Endothelial cell of umbilical vein (primary cell): ENCODE results near the gene OR2B2. TPM values are rescaled to one million over a fixed set of nuclear protein-coding genes. Genes with fewer than 3 reads are reported as not detected.

Experiments
- Bru-seq: library from RNA; stranded (reverse); fragments of 400-500 nt; gene quantifications from one replicate; lab custom pipeline; 2021; lab: Mats Ljungman, UMichigan
- BruChase-seq, 2 experiments: library from RNA; stranded (reverse); fragments of 400-500 nt; gene quantifications; one replicate each; lab custom pipeline; 2021; lab: Mats Ljungman, UMichigan
- BruUV-seq: library from RNA; stranded (reverse); fragments of 400-500 nt; replicated peaks from 2 replicates; lab custom pipeline; 2021; lab: Mats Ljungman, UMichigan
- CTCF ChIA-PET: fragments of 300-600, 350-600 bp; sonication (Branson Sonifier 250); formaldehyde crosslinking; loops from one replicate; lab custom pipeline; 2021; ENCODE audit warnings: antibody characterized with exemption, inconsistent platforms; lab: Charles Lee
- POLR2A ChIA-PET: fragments of 300-600, 350-600 bp; sonication (Branson Sonifier 250); formaldehyde crosslinking; loops from one replicate; lab custom pipeline; 2021; ENCODE audit warnings: antibody characterized with exemption, inconsistent platforms; lab: Charles Lee
- DNase-seq: peaks from one replicate; pipeline ENCODE4 v3.0.0-alpha.2; 2011; ENCODE audit warnings: low read depth, low spot score
- FAIRE-seq: peaks from 2 replicates; lab custom pipeline; 2011; peaks lifted over from hg19 to GRCh38; lab: Jason Lieb, UNC
- H2AFZ ChIP-seq: 2 replicates; pipeline ENCODE4 v1.6.0; 2012; ENCODE audit warnings: low read depth, low read length, control low read depth, inconsistent platforms
- H3K27ac ChIP-seq: 2 replicates; pipeline ENCODE4 v1.5.1; 2011; ENCODE audit warnings: low read depth, mild to moderate bottlenecking, control low read depth, low read length, moderate library complexity; ENCODE audit not compliant: insufficient read depth
- H3K27me3 ChIP-seq, 2 experiments: 2 replicates each; pipeline versions ENCODE4 v1.6.0 to v1.6.1; 2011; ENCODE audit warnings: low read length in 2 of 2, mixed read lengths in 1 of 2; ENCODE audit not compliant: control insufficient read depth in 2 of 2, insufficient read depth in 2 of 2
- H3K36me3 ChIP-seq, 2 experiments: 2 replicates in 1 of 2; 3 replicates in 1 of 2; pipeline ENCODE4 v1.5.1; 2011; ENCODE audit warnings: low read length in 2 of 2, mild to moderate bottlenecking in 1 of 2, moderate library complexity in 1 of 2; ENCODE audit not compliant: control insufficient read depth in 2 of 2, insufficient read depth in 2 of 2; ENCODE audit errors: extremely low read depth in 1 of 2
- H3K4me1 ChIP-seq: 3 replicates; pipeline ENCODE4 v1.5.1; 2011; ENCODE audit warnings: mild to moderate bottlenecking, low read length; ENCODE audit not compliant: control insufficient read depth, insufficient read depth; ENCODE audit errors: extremely low read depth
- H3K4me2 ChIP-seq: 2 replicates; pipeline ENCODE4 v1.6.1; 2011; ENCODE audit warnings: low read length, control low read depth, mixed read lengths; ENCODE audit not compliant: insufficient read depth
- H3K4me3 ChIP-seq, 3 experiments: fragments of 200-600 bp in 1 of 3; sonication (generic), shearing (Covaris generic) in 1 of 3; replicated peaks in 1 of 3; 2 replicates each; pipeline ENCODE4 v1.5.1; 2011 to 2016; ENCODE audit warnings: control low read depth in 3 of 3, low read length in 3 of 3, mild to moderate bottlenecking in 2 of 3, inconsistent platforms in 1 of 3, low read depth in 1 of 3, moderate library complexity in 1 of 3; ENCODE audit not compliant: insufficient read depth in 1 of 3
- H3K79me2 ChIP-seq: 2 replicates; pipeline ENCODE4 v1.6.0; 2012; ENCODE audit warnings: low read length, inconsistent platforms; ENCODE audit not compliant: control insufficient read depth, insufficient read depth
- H3K9ac ChIP-seq: replicated peaks from 2 replicates; pipeline ENCODE3; 2011; ENCODE audit warnings: low read length, control low read depth; ENCODE audit not compliant: insufficient read depth; ENCODE audit errors: extremely low read depth
- H3K9me1 ChIP-seq: replicated peaks from 3 replicates; pipeline ENCODE4 v1.6.0; 2011; ENCODE audit warnings: mild to moderate bottlenecking, low read length; ENCODE audit not compliant: control insufficient read depth, insufficient read depth; ENCODE audit errors: extremely low read depth
- H3K9me3 ChIP-seq: replicated peaks from 2 replicates; pipeline ENCODE4 v1.5.1; 2012; ENCODE audit warnings: low read length, inconsistent platforms; ENCODE audit not compliant: control insufficient read depth, insufficient read depth
- H4K20me1 ChIP-seq: replicated peaks from 2 replicates; pipeline ENCODE3; 2011; ENCODE audit warnings: mild to moderate bottlenecking, low read length; ENCODE audit not compliant: control insufficient read depth, insufficient read depth; ENCODE audit errors: extremely low read depth
- EZH2 ChIP-seq: IDR thresholded peaks from 2 replicates; pipeline ENCODE4 v1.6.1; 2012; ENCODE audit warnings: borderline replicate concordance, low read depth, mild to moderate bottlenecking, moderate library complexity, low read length, inconsistent platforms; ENCODE audit not compliant: severe bottlenecking
- FOS ChIP-seq: IDR thresholded peaks from 2 replicates; pipeline ENCODE4 v1.6.1; 2011; ENCODE audit warnings: mild to moderate bottlenecking, low read length, moderate library complexity, borderline replicate concordance; ENCODE audit not compliant: insufficient read depth
- GATA2 ChIP-seq: IDR thresholded peaks from 2 replicates; pipeline ENCODE4 v1.7.0; 2011; ENCODE audit warnings: low read depth, mild to moderate bottlenecking, moderate library complexity, mixed read lengths, low read length; ENCODE audit not compliant: insufficient read length, insufficient read depth
- JUN ChIP-seq: IDR thresholded peaks from 2 replicates; pipeline ENCODE4 v1.6.1; 2011; ENCODE audit warnings: borderline replicate concordance, low read depth; ENCODE audit not compliant: insufficient read length, insufficient read depth
- MYC ChIP-seq: IDR thresholded peaks from one replicate; pipeline ENCODE4 v1.6.1; 2011; ENCODE audit warnings: mild to moderate bottlenecking, low read depth, low read length
- POLR2A ChIP-seq: IDR thresholded peaks from 2 replicates; pipeline ENCODE4 v1.6.1; 2012; ENCODE audit warnings: low read depth, mild to moderate bottlenecking, control low read depth, low read length
- POLR2AphosphoS5 ChIP-seq: IDR thresholded peaks from 2 replicates; pipeline ENCODE4 v1.6.1; 2012; ENCODE audit warnings: low read depth, mild to moderate bottlenecking, control low read depth, low read length, moderate library complexity; ENCODE audit not compliant: insufficient read depth
- dilution Hi-C: fragments of 300-500 bp; cut with MboI; formaldehyde crosslinking; loops from one replicate; pipeline ENCODE4 v1.15.0; 2019; ENCODE audit warnings: low sequenced_read_pairs; ENCODE audit not compliant: extremely low pct_ligation_motif_present
- intact Hi-C: fragments of 100-400 bp; cut with micrococcal nuclease; formaldehyde crosslinking; loops from one replicate; pipeline ENCODE4 v1.10.0; 2022
- long read RNA-seq: library from polyadenylated mRNA; stranded (forward); transcript quantifications from one replicate; pipeline ENCODE4 v2.0.0, GENCODE V29; 2021
- polyA minus RNA-seq, 3 experiments: library from RNA; depleted of rRNA, polyadenylated mRNA; stranded (reverse); fragments of >200 nt; gene quantifications; 1 replicate in 1 of 3; 2 replicates in 2 of 3; pipeline ENCODE4 v1.2.3, GENCODE V29; 2011
- polyA plus RNA-seq, 4 experiments: library from polyadenylated mRNA; depleted of rRNA in 3 of 4; stranded (reverse) in 3 of 4; unstranded in 1 of 4; fragments of >200 nt; gene quantifications; 2 replicates each; pipeline versions ENCODE4 v1.2.1 to v1.2.3, GENCODE V29; 2011 to 2012; ENCODE audit warnings: missing spikeins in 1 of 4
- total RNA-seq: library from RNA; stranded (reverse); gene quantifications from 2 replicates; pipeline ENCODE4 v1.2.3, GENCODE V29; 2021
- TF ChIP-seq, protein P1 (sequence below): IDR thresholded peaks from 2 replicates; pipeline ENCODE4 v1.6.1; 2011; ENCODE audit not compliant: insufficient read depth, insufficient read length
- TF ChIP-seq, protein P2 (sequence below), 2 donors: IDR thresholded peaks; 1 replicate in 1 of 2; 2 replicates in 1 of 2; pipeline ENCODE4 v1.5.1; 2011; ENCODE audit warnings: low read length in 2 of 2, mild to moderate bottlenecking in 2 of 2, moderate library complexity in 2 of 2, control low read depth in 1 of 2, inconsistent platforms in 1 of 2, low read depth in 1 of 2; ENCODE audit not compliant: insufficient read depth in 1 of 2; ENCODE audit errors: extremely low read depth in 1 of 2

The OR2B2 gene
- total RNA-seq: not detected in 2 replicates
- not detected in 2 replicates for polyA plus RNA-seq
- polyA plus RNA-seq (2011; cell fraction: cytosol; rRNA removed): not detected in 2 replicates
- not detected in 2 replicates for polyA plus RNA-seq (2011; cell fraction: nucleus; rRNA removed)
- polyA plus RNA-seq (2012): not detected in 2 replicates
- polyA minus RNA-seq: not detected in 2 replicates
- not detected for polyA minus RNA-seq (2011; cell fraction: cytosol; rRNA and poly(A)+ RNA removed)
- not detected in 2 replicates for polyA minus RNA-seq (2011; cell fraction: nucleus; rRNA and poly(A)+ RNA removed)
- not detected for Bru-seq, nascent RNA
- BruChase-seq, experiment 1, labeled RNA remaining after a 6-hour chase: not detected
- BruChase-seq, experiment 2, labeled RNA remaining after a 2-hour chase: not detected
- long read RNA-seq: 0 reads

DNA sequence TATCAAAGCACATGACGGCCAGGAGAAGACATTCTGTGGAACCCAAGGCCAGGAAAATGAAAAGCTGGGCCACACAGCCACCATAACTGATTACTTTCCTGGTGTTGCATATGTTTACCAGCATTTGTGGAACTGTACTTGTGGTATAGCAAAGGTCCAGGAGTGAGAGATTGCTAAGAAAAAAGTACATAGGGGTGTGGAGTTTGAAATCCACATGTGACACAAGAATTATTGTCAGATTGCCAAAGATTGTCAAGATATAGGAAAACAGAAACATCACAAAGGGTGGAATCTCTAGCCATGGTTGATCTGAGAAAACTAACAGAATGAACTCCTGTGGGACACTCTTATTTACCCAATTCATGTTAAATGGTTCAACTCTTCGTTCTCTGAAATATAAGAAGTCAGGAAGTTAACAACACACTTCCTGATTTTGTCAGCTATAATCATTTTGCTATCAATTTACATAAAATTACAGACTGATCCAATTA, at the start of gene OR2B2:
Gene OR2B2 (minus strand): TSS at position 441 of the 491 bp plus-strand sequence. CDS start 77 bp downstream, at position 364.
- no peak within 1 kb of the TSS for H3K4me2 ChIP-seq
- no peaks in the 10 kb centered on the region for H3K36me3 ChIP-seq
- no peak for TF ChIP-seq GATA2
- no peak for TF ChIP-seq FOS
- no peak for TF ChIP-seq POLR2AphosphoS5
- no peak for TF ChIP-seq MYC
- TF ChIP-seq, protein P1, sequence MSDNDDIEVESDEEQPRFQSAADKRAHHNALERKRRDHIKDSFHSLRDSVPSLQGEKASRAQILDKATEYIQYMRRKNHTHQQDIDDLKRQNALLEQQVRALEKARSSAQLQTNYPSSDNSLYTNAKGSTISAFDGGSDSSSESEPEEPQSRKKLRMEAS: no peak
- TF ChIP-seq JUN: no peak
- TF ChIP-seq, protein P2, sequence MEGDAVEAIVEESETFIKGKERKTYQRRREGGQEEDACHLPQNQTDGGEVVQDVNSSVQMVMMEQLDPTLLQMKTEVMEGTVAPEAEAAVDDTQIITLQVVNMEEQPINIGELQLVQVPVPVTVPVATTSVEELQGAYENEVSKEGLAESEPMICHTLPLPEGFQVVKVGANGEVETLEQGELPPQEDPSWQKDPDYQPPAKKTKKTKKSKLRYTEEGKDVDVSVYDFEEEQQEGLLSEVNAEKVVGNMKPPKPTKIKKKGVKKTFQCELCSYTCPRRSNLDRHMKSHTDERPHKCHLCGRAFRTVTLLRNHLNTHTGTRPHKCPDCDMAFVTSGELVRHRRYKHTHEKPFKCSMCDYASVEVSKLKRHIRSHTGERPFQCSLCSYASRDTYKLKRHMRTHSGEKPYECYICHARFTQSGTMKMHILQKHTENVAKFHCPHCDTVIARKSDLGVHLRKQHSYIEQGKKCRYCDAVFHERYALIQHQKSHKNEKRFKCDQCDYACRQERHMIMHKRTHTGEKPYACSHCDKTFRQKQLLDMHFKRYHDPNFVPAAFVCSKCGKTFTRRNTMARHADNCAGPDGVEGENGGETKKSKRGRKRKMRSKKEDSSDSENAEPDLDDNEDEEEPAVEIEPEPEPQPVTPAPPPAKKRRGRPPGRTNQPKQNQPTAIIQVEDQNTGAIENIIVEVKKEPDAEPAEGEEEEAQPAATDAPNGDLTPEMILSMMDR (IDR thresholded peaks at IDR 0.05; ENCODE audit: extremely low read depth in 1 of 2, insufficient read depth in 1 of 2, low read depth in 1 of 2, low read length in 2 of 2): no peak
- no peak for TF ChIP-seq EZH2
- no peak for TF ChIP-seq POLR2A
- no peak within 1 kb of the TSS for H3K4me3 ChIP-seq
- H3K27me3 ChIP-seq: peaks cover 4 to 6% of the 10 kb centered on the region in 2 experiments
- DNase-seq (no peak), FAIRE-seq (no peak)
- H3K27ac ChIP-seq: no peak within 1 kb of the TSS
- CTCF ChIA-PET: interaction anchor here (1.2 kb wide), 1 partner anchor 444 kb away, joined by 5 read pairs; no protein-coding TSS in a partner anchor
- no peaks in the 10 kb centered on the region for H3K4me1 ChIP-seq
- H3K9me1 ChIP-seq: no peaks in the 10 kb centered on the region
- BruUV-seq: no TSS peak
- no peaks in the 10 kb centered on the region for H4K20me1 ChIP-seq
- H3K9ac ChIP-seq: no peak within 1 kb of the TSS
- intact Hi-C loops (no loop called here), dilution Hi-C loops (no loop called here)
- no peaks in the 10 kb centered on the region for H3K9me3 ChIP-seq
- H2AFZ ChIP-seq: no peak within 1 kb of the TSS
- POLR2A ChIA-PET: no interaction called here
- no peaks in the 10 kb centered on the region for H3K79me2 ChIP-seq
